Embryonic facial prominence (tissue), 1 donor: ENCODE results near the gene ATP6V1C2.
"Not testable (repeated sequence)": the region's sequence is repeated elsewhere in the genome, so short reads cannot be mapped to it uniquely, and the experiment has no call there.

Experiments used
- DNase-seq: peaks from one replicate; pipeline ENCODE4 v3.0.0-alpha.2; 2016; ENCODE audit errors: extremely low spot score

Gene ATP6V1C2

GRCh38 chr2:10768063-10768507 lies 46.7 kb downstream of the ATP6V1C2 start:
- no peak for DNase-seq

GRCh38 chr2:10770956-10771750 lies 49.7 kb downstream of the ATP6V1C2 start:
- no peak for DNase-seq

- no peak for DNase-seq
Observed at GRCh38 chr2:10771786-10772185, 50.4 kb downstream of the ATP6V1C2 start.

- DNase-seq = no peak
Observed at GRCh38 chr2:10772201-10772867, 50.9 kb downstream of the ATP6V1C2 start.

- no peak for DNase-seq
Observed at GRCh38 chr2:10772868-10773215, 51.4 kb downstream of the ATP6V1C2 start.

GRCh38 chr2:10773821-10774341 lies 52.5 kb downstream of the ATP6V1C2 start:
- DNase-seq = no peak

GRCh38 chr2:10774394-10774793 lies 53.0 kb downstream of the ATP6V1C2 start:
- DNase-seq = no peak

GRCh38 chr2:10775021-10775780 lies 53.8 kb downstream of the ATP6V1C2 start:
- no peak for DNase-seq

- no peak for DNase-seq
Observed at GRCh38 chr2:10775831-10776230, 54.4 kb downstream of the ATP6V1C2 start.

GRCh38 chr2:10776231-10776977 lies 55.0 kb downstream of the ATP6V1C2 start:
- no peak for DNase-seq

GRCh38 chr2:10777111-10777841 lies 55.8 kb downstream of the ATP6V1C2 start:
- DNase-seq = no peak

GRCh38 chr2:10777842-10778723 lies 56.7 kb downstream of the ATP6V1C2 start:
- no peak for DNase-seq

- DNase-seq = no peak
Observed at GRCh38 chr2:10778724-10779115, 57.3 kb downstream of the ATP6V1C2 start.

- no peak for DNase-seq
Observed at GRCh38 chr2:10779776-10780490, 58.5 kb downstream of the ATP6V1C2 start.

GRCh38 chr2:10780491-10780820 lies 59.0 kb downstream of the ATP6V1C2 start:
- DNase-seq = no peak

GRCh38 chr2:10780821-10781220 lies 59.4 kb downstream of the ATP6V1C2 start:
- not testable (repeated sequence) for DNase-seq

GRCh38 chr2:10781746-10782145 lies 60.3 kb downstream of the ATP6V1C2 start:
- no peak for DNase-seq

- no peak for DNase-seq
Observed at GRCh38 chr2:10783421-10783820, 62.0 kb downstream of the ATP6V1C2 start.

GRCh38 chr2:10784719-10785118 lies 63.3 kb downstream of the ATP6V1C2 start:
- DNase-seq = no peak
